ENCODE data around the gene MAML3. TPM values are rescaled to one million over a fixed set of nuclear protein-coding genes. Genes with fewer than 3 reads are reported as not detected.

MAML3 gene
- total and polyA plus RNA-seq, 3 experiments from 2014 or later = 0.44 to 0.57 (median 0.52) TPM

- Mint-ChIP-seq H3K4me1 (no peaks in the 10 kb centered on the region), H3K9me3 (peaks cover 1 to 26% (median 10%) of the 10 kb centered on the region in 5 donors), H3K4me3 (no peak overlapping the region), H3K27me3 (peaks cover 5 to 16% of the 10 kb centered on the region in 2 donors), H3K27ac (no peak overlapping the region), H3K36me3 (peaks cover 0 to 17% (median 0%) of the 10 kb centered on the region in 3 donors)
- DNase-seq = no peak
- H3K4me3 ChIP-seq (ENCODE audit: low read length) = no peak overlapping the region
- H3K9me3 ChIP-seq (ENCODE audit: low read length) = no peaks in the 10 kb centered on the region
- H3K27ac ChIP-seq (ENCODE audit: low read depth, low read length) = no peak overlapping the region
- no peaks in the 10 kb centered on the region for H3K4me1 ChIP-seq (ENCODE audit: insufficient read depth, low read length)
- ChIA-PET POLR2A (no interaction called here), CTCF (no interaction called here)
- H3K27me3 ChIP-seq (ENCODE audit: insufficient read depth, low read length, poor library complexity, severe bottlenecking) = no peaks in the 10 kb centered on the region
- H3K36me3 ChIP-seq (ENCODE audit: insufficient read depth, low read length) = no peaks in the 10 kb centered on the region
Observed at GRCh38 chr4:139880841-139881240, 273.1 kb downstream of the MAML3 start.

- no peak for DNase-seq
- H3K36me3 Mint-ChIP-seq = peaks cover 0 to 6% (median 0%) of the 10 kb centered on the region in 3 donors
- CTCF ChIA-PET = no interaction called here
Observed at GRCh38 chr4:139878050-139878449, 275.9 kb downstream of the MAML3 start.

GRCh38 chr4:139876337-139876941, 277.5 kb downstream of the MAML3 start:
- H3K27me3 Mint-ChIP-seq = peaks cover 1 to 14% of the 10 kb centered on the region in 2 donors
- H3K4me3 Mint-ChIP-seq = no peak overlapping the region
- Histone ChIP-seq H3K9me3 (ENCODE audit: low read length) (no peaks in the 10 kb centered on the region), H3K4me1 (ENCODE audit: insufficient read depth, low read length) (no peaks in the 10 kb centered on the region), H3K36me3 (ENCODE audit: insufficient read depth, low read length) (no peaks in the 10 kb centered on the region), H3K27ac (ENCODE audit: low read depth, low read length) (no peak overlapping the region), H3K27me3 (ENCODE audit: insufficient read depth, low read length, poor library complexity, severe bottlenecking) (no peaks in the 10 kb centered on the region), H3K4me3 (ENCODE audit: low read length) (no peak overlapping the region)
- CTCF ChIA-PET = no interaction called here
- H3K36me3 Mint-ChIP-seq = peaks cover 0 to 3% (median 3%) of the 10 kb centered on the region in 3 donors
- POLR2A ChIA-PET = no interaction called here
- H3K9me3 Mint-ChIP-seq = peaks cover 0 to 13% (median 0%) of the 10 kb centered on the region in 5 donors
- no peak overlapping the region for H3K27ac Mint-ChIP-seq
- DNase-seq = no peak
- H3K4me1 Mint-ChIP-seq = peaks cover 0 to 2% (median 0%) of the 10 kb centered on the region in 3 donors

More at GRCh38 chr4:139878050-139878449, 275.9 kb downstream of the MAML3 start:
- POLR2A ChIA-PET = no interaction called here
- Histone ChIP-seq H3K27ac (ENCODE audit: low read depth, low read length) (no peak overlapping the region), H3K4me3 (ENCODE audit: low read length) (no peak overlapping the region), H3K4me1 (ENCODE audit: insufficient read depth, low read length) (no peaks in the 10 kb centered on the region), H3K27me3 (ENCODE audit: insufficient read depth, low read length, poor library complexity, severe bottlenecking) (no peaks in the 10 kb centered on the region), H3K36me3 (ENCODE audit: insufficient read depth, low read length) (no peaks in the 10 kb centered on the region), H3K9me3 (ENCODE audit: low read length) (no peaks in the 10 kb centered on the region)
- H3K27me3 Mint-ChIP-seq = peaks cover 1 to 12% of the 10 kb centered on the region in 2 donors
- peaks cover 0 to 17% (median 6%) of the 10 kb centered on the region in 5 donors for H3K9me3 Mint-ChIP-seq
- H3K27ac Mint-ChIP-seq = no peak overlapping the region
- no peak overlapping the region for H3K4me3 Mint-ChIP-seq
- no peaks in the 10 kb centered on the region for H3K4me1 Mint-ChIP-seq

GRCh38 chr4:139875411-139875825, 278.6 kb downstream of the MAML3 start:
- H3K27ac ChIP-seq (ENCODE audit: low read depth, low read length) = no peak overlapping the region
- H3K27ac Mint-ChIP-seq = no peak overlapping the region
- peaks cover 0 to 3% (median 0%) of the 10 kb centered on the region in 3 donors for H3K36me3 Mint-ChIP-seq
- no peaks in the 10 kb centered on the region for H3K27me3 ChIP-seq (ENCODE audit: insufficient read depth, low read length, poor library complexity, severe bottlenecking)
- peaks cover 0 to 11% (median 0%) of the 10 kb centered on the region in 5 donors for H3K9me3 Mint-ChIP-seq
- ChIA-PET POLR2A (no interaction called here), CTCF (no interaction called here)
- no peak overlapping the region for H3K4me3 Mint-ChIP-seq
- H3K4me1 Mint-ChIP-seq = peaks cover 0 to 2% (median 0%) of the 10 kb centered on the region in 3 donors
- H3K36me3 ChIP-seq (ENCODE audit: insufficient read depth, low read length) = no peaks in the 10 kb centered on the region
- peaks cover 3 to 16% of the 10 kb centered on the region in 2 donors for H3K27me3 Mint-ChIP-seq
- no peaks in the 10 kb centered on the region for H3K4me1 ChIP-seq (ENCODE audit: insufficient read depth, low read length)
- no peaks in the 10 kb centered on the region for H3K9me3 ChIP-seq (ENCODE audit: low read length)
- H3K4me3 ChIP-seq (ENCODE audit: low read length) = no peak overlapping the region
- no peak for DNase-seq

DNA sequence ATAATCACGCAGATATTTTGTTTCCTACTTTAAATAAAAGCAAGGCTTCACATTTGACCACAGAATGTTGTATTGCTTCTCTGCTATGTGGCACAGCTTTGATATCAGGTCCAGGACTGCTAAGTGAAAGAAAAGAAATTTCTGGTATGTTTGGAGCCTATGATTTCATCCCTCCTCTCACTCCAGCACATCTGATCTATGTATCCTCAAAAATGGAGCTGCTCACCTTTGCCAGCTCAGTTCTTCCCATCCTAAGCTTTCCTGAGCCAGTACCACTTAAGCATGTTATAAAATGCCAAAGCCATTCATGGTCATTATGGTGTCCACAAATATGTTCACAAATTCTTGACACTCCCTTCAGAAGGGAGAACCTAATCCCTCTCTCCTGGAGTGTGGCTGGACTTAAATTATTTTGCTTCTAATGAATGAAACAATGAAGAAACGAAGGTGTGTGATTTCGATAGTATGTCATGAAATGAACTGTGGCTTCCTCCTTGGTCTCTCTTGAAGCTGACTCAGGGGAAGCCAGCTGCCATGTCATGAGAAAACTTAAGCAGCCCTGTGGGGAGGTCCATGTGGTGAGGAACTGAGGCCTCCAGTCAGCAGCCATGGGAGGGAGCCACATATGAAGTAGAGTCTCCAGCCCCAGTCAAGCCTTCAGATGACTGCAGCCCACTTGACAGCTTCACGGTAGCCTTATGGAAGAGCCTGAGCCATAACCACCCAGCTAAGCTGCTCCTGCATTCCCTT, 280.7 kb downstream of the MAML3 start:
- Mint-ChIP-seq H3K4me1 (peaks cover 0 to 2% (median 0%) of the 10 kb centered on the region in 3 donors), H3K36me3 (peaks cover 0 to 3% (median 0%) of the 10 kb centered on the region in 3 donors), H3K27me3 (peaks cover 5 to 16% of the 10 kb centered on the region in 2 donors), H3K4me3 (no peak overlapping the region), H3K9me3 (peaks cover 0 to 8% (median 0%) of the 10 kb centered on the region in 5 donors), H3K27ac (no peak overlapping the region)
- Histone ChIP-seq H3K9me3 (ENCODE audit: low read length) (no peaks in the 10 kb centered on the region), H3K4me1 (ENCODE audit: insufficient read depth, low read length) (no peaks in the 10 kb centered on the region), H3K27ac (ENCODE audit: low read depth, low read length) (no peak overlapping the region), H3K4me3 (ENCODE audit: low read length) (no peak overlapping the region), H3K27me3 (ENCODE audit: insufficient read depth, low read length, poor library complexity, severe bottlenecking) (no peaks in the 10 kb centered on the region), H3K36me3 (ENCODE audit: insufficient read depth, low read length) (no peaks in the 10 kb centered on the region)
- DNase-seq = no peak
- POLR2A ChIA-PET = no interaction called here
- CTCF ChIA-PET = no interaction called here

GRCh38 chr4:139872274-139872673, 281.7 kb downstream of the MAML3 start:
- no peak for DNase-seq
- Histone ChIP-seq H3K4me1 (ENCODE audit: insufficient read depth, low read length) (no peaks in the 10 kb centered on the region), H3K27ac (ENCODE audit: low read depth, low read length) (no peak overlapping the region), H3K27me3 (ENCODE audit: insufficient read depth, low read length, poor library complexity, severe bottlenecking) (no peaks in the 10 kb centered on the region), H3K36me3 (ENCODE audit: insufficient read depth, low read length) (no peaks in the 10 kb centered on the region), H3K4me3 (ENCODE audit: low read length) (no peak overlapping the region), H3K9me3 (ENCODE audit: low read length) (no peaks in the 10 kb centered on the region)
- Mint-ChIP-seq H3K9me3 (peaks cover 0 to 8% (median 0%) of the 10 kb centered on the region in 5 donors), H3K27ac (no peak overlapping the region), H3K4me1 (peaks cover 0 to 2% (median 0%) of the 10 kb centered on the region in 3 donors), H3K4me3 (no peak overlapping the region), H3K27me3 (peaks cover 5 to 16% of the 10 kb centered on the region in 2 donors), H3K36me3 (peaks cover 0 to 3% (median 0%) of the 10 kb centered on the region in 3 donors)
- POLR2A ChIA-PET = no interaction called here
- CTCF ChIA-PET = no interaction called here

DNA sequence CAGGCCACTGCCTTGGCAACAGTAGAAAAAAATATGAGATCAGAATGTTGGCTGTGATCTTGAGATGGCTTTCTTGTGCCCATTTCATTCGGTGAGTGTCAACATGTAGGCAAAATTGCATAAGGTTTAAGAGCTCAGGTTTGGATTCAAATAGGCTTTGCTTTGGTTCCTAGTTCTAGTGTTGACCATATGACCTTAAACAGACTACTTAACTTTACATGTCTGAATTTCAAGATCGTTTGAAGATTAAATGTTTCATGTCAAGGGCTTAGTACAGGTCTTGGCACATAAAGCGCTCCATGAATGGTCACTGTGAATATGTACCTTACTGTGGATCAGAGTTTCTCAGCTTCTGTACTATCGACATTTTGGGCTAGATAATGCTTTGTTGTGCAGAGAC, 284.2 kb downstream of the MAML3 start:
- DNase-seq = no peak
- no peaks in the 10 kb centered on the region for H3K36me3 ChIP-seq (ENCODE audit: insufficient read depth, low read length)
- no peak overlapping the region for H3K4me3 ChIP-seq (ENCODE audit: low read length)
- H3K9me3 ChIP-seq (ENCODE audit: low read length) = no peaks in the 10 kb centered on the region
- Mint-ChIP-seq H3K4me1 (peaks cover 0 to 2% (median 0%) of the 10 kb centered on the region in 3 donors), H3K36me3 (peaks cover 0 to 3% (median 0%) of the 10 kb centered on the region in 3 donors), H3K9me3 (peaks cover 0 to 3% (median 0%) of the 10 kb centered on the region in 5 donors), H3K27ac (no peak overlapping the region), H3K27me3 (peaks cover 5 to 8% of the 10 kb centered on the region in 2 donors), H3K4me3 (no peak overlapping the region)
- ChIA-PET POLR2A (no interaction called here), CTCF (no interaction called here)
- H3K4me1 ChIP-seq (ENCODE audit: insufficient read depth, low read length) = no peaks in the 10 kb centered on the region
- H3K27ac ChIP-seq (ENCODE audit: low read depth, low read length) = no peak overlapping the region
- no peaks in the 10 kb centered on the region for H3K27me3 ChIP-seq (ENCODE audit: insufficient read depth, low read length, poor library complexity, severe bottlenecking)

- no peaks in the 10 kb centered on the region for H3K9me3 ChIP-seq (ENCODE audit: low read length)
- no peaks in the 10 kb centered on the region for H3K36me3 Mint-ChIP-seq
- no peaks in the 10 kb centered on the region for H3K27me3 ChIP-seq (ENCODE audit: insufficient read depth, low read length, poor library complexity, severe bottlenecking)
- H3K36me3 ChIP-seq (ENCODE audit: insufficient read depth, low read length) = no peaks in the 10 kb centered on the region
- H3K27ac Mint-ChIP-seq = no peak overlapping the region
- no peak for DNase-seq
- H3K4me3 Mint-ChIP-seq = no peak overlapping the region
- no peaks in the 10 kb centered on the region for H3K4me1 Mint-ChIP-seq
- no peaks in the 10 kb centered on the region for H3K4me1 ChIP-seq (ENCODE audit: insufficient read depth, low read length)
- H3K27me3 Mint-ChIP-seq = peaks cover 3 to 6% of the 10 kb centered on the region in 2 donors
- H3K27ac ChIP-seq (ENCODE audit: low read depth, low read length) = no peak overlapping the region
- ChIA-PET POLR2A (no interaction called here), CTCF (no interaction called here)
- H3K4me3 ChIP-seq (ENCODE audit: low read length) = no peak overlapping the region
- H3K9me3 Mint-ChIP-seq = peaks cover 0 to 6% (median 3%) of the 10 kb centered on the region in 5 donors
Observed at GRCh38 chr4:139866276-139866962, 287.6 kb downstream of the MAML3 start.

Data from CD8-positive, alpha-beta memory T cell (primary cell).